Activated T-cell treated with anti-CD3 and anti-CD28 coated beads for 24 hours (primary cell): Measurements from ENCODE around the gene SLC6A18.

Experiments
- DNase-seq: peaks from one replicate; pipeline ENCODE4 v3.0.0-alpha.2; 2020; ENCODE audit warnings: low read depth

SLC6A18 gene

DNA sequence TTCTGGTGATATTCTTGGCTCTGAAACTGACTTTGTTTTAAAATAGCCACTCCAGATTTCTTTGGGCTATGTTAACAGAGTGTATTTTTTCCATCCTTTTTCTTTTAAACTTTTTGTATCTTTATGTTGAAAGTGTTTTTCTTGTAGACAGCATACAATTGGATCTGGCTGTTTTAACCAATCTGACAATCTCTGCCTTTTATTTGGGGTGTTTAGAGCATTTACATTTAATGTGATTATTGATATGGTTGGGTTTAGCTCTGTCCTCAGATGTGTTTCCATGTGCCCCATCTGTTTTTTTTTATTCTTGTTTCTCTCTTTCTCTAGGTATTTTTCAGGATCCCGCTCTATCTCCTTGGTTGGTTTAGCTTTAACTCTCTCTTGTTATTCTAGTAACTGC, 10.7 kb downstream of the SLC6A18 start:
- DNase-seq, result no peak

DNA sequence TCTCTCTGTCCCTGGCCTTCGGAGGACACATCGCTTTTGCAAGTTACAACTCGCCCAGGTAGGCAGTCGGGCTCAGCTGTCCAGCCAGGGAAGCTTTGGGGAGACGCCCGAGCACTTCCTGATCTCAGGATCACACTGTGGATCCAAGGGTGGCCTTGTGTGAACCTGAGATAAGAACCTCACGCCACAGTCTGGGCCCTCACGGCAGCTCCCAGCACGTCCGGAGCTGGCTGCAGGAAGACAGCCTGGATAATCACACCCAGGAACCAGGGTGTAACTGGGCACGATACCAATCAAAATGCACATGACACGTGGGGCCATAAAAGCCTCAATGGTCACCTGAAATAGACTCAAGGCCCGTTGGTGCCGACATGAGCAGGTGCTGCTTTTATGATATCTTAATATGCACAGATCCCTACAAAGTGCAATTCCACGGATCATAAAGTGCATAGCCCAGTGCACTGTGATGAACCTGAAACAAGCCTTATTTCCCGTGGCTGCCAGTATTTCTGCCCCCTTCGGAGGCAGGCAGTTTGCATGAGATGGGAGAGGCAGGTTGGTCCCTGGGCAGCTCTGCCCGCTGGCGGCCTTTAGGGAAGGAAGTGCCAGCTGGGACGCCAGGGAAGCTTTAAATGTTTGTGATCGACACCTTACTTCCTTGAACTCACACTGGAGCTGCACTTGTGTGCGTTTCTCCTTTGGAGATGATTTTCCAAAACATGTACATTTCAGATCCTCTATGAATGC, 14.5 kb downstream of the SLC6A18 start:
- DNase-seq, result no peak

DNA sequence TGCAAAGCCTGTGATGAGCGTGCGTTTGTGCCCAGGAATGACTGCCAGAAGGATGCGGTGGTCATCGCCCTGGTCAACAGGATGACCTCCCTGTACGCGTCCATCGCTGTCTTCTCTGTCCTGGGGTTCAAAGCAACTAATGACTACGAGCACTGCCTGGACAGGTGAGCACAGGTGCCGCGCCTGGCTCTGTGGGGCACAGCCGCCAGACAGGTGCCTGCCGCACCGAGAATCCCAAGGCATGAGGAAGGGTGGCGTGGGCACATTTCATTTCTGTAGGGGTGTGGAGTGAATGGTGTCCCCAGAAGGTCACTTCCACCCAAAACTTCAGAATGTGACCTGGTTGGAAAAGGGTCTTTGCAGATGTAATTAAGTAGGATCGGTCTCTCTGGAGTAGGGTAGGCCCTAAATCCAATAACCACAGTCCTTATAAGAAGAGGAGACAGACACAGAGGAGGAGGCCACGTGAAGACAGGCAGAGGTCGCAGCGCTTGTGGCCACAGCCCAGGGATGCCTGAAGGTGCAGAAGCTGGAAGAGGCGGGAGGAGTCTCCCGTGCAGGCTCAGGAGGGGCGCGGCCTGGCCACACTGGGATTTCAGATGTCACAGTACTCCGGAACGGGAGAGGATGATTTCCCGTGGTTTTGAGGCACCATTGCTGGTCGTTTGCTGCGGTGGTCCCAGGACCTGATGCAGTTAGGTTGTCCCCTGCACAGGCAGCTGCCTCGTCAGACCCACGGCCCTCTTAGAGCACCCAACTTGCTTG, 15.5 kb downstream of the SLC6A18 start:
- no peak for DNase-seq

DNA sequence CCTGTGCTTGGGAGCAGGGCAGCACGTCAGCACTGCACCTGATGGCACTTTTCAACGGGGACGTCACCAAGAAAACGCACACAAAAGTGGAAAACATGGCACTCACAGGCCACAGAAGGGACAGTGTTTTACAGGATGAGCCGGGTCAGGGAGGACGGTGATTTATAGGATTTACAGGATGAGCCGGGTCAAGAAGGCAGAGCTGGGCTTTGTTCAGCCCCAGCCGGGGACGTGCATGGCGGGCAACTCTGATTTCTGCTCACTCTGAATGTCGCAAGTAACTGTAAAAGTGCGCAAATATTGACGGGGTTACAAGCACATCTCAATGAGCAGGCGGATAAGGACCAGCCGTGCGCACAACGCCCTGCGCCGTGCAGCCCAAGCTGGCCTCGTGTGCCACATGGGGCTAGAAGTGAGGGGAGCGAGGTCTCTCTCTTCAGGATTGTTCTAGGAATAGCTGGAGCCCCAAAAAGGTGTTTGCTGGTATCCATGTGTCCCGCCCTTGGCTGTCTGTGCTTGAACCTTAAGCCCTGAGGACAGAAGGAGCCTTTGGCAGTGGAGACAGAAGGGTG, 16.4 kb downstream of the SLC6A18 start:
- no peak for DNase-seq

DNA sequence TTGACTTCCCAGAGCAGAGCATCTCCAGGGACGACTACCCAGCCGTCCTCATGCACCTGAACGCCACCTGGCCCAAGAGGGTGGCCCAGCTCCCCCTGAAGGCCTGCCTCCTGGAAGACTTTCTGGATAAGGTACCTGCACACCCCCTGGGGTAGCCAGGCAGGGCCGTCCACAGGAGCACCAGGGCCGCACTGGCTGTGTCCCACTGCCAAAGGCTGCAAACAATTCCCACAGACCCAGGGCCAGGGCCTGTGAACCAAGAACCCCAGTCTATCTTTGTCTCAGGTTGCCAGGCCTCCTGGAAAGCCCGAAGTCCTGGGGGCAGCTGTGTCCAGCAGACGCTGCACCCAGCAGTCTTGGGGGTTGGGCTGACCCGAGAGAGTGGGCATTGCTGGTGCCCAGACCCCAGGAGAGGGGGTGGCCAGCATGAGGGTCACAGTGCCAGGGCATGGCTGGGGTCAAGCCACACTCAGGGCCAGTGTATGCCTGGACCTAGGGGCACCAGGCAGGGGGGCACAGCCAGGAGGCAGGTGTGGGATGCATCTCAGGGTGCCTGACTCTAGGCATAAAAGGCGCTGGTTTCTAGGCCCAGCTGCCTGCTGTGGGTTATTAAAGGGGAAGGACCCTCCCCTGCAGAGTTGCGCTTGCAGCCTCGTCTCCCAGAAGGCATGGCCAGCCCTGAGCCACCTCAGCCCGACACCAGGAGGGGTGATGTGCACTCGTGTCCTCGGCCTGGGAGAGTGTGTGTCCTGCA, 17.7 kb downstream of the SLC6A18 start:
- DNase-seq, result no peak

DNA sequence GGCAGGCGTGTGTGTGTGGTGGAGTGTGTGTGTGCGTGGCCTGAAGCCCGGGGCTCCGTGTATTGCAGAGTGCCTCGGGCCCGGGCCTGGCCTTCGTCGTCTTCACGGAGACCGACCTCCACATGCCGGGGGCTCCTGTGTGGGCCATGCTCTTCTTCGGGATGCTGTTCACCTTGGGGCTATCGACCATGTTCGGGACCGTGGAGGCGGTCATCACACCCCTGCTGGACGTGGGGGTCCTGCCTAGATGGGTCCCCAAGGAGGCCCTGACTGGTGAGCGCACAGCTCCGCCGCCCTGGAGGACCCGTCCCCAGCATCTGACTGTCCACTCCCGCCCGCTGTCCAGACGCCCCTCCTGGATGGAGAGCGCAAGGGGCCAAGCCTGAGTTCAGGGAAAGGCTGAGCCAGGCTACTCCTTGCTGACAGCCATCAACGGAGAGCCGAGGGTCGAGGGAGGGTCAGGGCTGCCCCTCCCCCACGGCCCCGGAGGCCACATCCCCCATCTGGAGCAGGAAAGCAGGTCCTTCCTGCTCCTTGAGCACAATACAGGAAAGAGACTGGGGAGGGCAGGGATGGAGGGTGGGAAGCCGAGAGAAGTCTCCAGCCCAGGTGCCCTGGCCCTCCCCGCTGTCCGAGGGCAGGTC, 18.4 kb downstream of the SLC6A18 start:
- no peak for DNase-seq

DNA sequence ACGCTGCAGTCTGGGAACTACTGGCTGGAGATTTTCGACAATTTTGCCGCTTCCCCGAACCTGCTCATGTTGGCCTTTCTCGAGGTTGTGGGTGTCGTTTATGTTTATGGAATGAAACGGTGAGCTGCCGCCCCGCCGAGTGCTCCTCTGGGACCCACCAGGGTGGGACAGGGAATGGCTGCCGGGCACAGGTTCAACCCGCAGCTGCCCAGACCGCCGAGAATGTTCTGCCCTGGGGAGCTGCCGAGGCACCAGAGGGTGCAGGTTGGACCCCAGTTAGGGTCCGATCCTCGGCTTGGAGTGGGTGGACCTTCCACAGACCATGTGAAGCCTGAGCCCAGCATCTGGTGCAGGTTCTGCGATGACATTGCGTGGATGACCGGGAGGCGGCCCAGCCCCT, 19.1 kb downstream of the SLC6A18 start:
- DNase-seq, result no peak

DNA sequence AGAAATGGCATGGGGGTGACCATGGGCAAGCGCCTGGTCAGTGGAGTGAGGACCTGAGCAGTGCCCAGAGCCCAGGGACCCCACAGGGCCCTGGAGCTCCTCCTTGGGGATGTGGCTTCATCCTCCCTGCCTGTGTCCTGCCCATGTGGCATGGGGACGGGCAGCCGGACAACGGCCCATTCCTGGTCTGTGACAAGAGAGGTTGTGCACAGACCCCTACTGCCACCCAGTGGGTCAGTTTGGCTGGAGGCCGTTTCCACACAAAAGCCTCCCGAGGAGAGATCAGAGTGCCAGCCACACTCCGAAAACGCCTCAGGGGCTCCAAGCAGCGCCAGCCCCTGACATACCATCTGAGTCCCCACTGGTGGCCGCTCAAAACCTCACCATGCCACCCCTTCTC, 19.8 kb downstream of the SLC6A18 start:
- no peak for DNase-seq

DNA sequence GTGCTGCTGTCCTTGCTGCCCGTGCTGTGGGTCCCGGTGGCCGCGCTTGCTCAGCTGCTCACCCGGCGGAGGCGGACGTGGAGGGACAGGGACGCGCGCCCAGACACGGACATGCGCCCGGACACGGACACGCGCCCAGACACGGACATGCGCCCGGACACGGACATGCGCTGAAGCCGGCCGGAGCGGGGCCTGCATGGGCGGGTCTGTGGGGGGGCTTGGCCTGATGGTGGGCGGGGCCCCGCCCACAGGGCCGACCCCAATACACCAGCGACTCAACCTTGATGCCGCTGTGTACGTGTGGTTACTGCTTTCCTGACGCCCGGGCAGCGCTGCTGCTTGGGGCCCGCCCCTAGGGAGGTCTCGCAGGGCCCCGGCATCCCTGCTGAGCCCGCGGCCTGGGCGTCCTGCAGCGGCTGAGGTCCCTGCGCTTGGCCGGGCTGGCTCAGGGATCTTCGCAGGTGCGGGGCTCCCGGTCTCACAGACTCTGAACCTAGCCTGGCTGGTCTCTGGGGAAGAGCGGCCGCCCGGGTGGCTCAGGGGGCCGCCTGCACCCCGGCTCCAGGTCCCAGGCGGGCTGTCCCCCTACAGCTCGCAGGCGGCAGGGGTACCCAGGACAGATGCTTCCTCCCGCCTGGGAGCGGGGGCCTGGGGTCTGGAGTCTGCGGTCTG, 20.9 kb downstream of the SLC6A18 start:
- DNase-seq, result no peak

DNA sequence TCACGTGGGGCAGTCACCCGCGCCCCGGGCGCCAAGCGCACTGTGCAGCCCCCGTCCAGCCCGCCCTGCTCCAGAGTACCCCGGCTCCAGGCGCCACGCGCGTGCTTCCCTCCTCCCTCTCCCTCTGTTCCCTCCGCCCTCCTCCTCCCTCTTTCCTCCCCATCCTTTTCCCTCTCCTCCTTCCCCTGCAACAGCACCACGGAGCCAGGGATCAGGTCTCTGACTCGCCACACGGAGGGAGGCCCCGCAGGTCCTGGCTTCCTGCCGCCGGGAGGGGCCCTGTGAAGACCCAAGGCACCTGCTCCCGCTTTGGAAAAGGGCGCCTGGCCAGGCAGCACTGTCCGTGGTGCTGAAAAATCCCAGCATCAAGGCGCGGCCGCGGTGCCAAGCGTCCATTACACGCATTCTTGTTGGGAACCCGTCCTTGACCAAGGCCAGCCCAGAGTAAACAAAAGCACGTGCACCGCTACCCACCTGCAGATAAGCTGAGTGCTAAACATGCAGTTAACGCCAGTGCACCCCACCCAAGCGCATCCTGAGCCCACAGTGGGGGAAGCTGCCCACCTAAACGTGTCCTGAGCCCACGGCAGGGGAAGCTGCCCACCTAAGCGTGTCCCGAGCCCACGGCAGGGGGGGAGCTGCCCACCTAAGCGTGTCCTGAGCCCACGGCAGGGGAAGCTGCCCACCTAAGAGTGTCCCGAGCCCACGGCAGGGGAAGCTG, 21.7 kb downstream of the SLC6A18 start:
- DNase-seq, result no peak

DNA sequence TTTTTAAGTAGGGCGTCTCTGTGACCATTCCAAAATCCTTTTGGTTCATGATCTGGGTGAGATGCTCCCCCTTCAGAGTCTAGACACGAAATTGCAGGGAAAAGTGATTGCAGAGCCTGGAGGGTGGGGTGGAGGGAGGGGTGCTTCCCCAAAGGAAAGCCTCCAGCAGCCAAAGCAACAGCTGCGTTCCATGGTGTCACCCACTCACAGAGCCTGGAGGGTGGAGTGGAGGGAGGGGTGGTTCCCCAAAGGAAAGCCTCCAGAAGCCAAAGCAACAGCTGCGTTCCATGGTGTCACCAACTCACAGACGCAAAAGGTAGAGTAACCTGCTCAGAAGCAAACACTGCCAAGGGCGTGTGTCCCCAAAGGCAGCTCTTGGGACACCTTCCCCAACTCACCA, 22.6 kb downstream of the SLC6A18 start:
- DNase-seq, result no peak

DNA sequence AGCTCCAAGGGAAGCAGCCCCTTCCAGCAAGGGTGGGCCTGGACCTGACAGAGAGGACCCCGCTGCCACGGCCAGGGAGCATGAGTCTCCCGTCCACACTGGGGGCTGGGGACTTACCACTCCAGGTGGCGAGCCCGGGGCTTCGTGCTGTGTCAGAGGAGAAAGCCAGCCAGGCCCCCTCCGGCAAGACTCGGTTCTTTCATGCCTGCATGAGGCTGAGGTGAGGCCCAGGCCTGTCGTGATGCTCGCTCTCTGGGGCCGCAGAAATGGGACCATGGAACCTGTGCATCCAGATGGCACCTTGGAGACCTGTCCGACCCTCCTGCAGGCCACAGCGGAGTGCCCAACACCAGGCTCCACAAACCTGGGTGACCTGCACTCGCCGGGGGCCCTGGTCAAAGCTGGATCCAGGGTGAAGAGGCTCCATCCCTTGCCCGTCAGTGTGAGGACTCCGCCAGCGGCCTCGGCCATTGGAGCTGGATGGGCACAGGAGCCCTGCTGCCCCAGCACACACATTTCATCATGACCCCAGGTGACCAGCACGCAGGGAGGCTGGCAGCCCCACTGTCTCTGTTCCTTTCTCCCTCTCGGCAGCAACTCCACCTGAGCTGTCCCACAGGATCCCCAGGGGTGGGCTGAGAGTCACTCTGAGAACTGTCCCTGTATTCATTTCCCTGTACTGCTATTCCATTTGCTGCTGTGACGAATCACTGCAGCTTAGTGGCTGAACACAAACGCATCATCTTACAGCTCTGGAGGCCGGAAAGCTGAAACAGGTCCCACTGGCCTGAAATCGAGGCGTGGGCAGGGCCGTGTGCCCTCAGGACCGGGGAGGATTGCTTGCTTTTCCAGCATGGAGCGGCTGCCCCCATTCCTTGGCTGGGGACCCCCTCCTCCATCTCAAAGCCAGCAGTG, 24.4 kb downstream of the SLC6A18 start:
- DNase-seq, result no peak

DNA sequence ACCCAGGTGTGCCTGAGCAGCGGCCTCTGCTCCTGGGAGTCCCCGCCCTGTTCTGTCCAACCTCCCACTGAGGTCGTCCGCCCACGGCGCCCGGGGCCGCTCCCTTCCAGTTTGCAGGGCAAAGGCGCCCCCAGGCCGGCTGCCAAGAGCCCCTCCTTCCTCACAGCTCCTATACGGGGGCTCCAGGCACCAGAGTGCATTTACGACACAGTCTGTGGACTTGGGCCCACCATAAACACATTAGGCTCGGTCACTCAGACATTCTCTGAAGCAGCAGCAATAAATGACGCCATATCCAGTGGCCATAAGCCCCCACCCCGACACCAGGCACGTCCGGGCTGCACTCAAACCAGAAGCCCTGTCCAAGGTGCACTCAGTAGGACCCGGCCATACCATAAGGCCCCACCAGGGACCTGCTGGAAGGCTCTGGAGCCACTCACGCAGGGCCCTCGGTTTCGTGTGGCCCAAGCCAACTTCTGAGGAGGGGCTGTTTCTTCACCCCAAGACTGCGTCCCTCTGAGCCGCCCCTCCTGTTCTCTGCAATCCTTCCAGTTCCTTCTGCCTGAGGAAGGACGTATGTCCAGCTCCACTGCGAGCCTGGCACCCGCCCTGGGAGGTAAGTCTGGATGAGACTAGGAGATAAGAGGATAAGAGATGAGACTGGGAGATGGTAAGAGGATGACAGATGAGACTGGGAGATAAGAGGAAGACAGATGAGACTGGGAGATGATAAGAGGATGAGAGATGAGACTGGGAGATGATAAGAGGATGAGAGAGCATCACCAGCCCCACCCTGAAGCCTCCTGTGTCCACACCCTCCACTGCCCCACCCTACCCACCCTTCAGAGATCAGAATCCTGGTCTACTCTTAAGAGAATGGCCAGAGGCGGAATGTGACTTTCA, 26.7 kb downstream of the SLC6A18 start:
- DNase-seq, result no peak

DNA sequence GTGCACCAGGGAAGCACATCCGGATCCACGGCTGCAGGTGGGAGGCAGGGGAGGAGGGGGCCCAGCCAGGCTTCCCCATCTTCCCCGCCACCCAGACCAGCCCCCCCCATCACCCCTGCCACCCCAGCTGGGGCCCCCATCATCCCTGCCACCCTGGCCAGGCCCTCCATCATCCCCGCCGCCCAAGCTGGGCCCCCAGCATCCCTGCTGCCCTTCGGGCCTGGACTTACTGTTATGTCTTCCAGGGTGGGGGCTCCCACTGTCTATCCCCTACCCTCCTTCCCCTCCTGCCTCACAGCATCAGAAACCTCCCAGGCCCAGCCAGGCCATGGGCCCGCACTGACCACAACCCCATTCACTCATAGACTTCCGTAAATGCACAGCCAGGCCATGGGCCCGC, 27.5 kb downstream of the SLC6A18 start:
- DNase-seq, result no peak

DNA sequence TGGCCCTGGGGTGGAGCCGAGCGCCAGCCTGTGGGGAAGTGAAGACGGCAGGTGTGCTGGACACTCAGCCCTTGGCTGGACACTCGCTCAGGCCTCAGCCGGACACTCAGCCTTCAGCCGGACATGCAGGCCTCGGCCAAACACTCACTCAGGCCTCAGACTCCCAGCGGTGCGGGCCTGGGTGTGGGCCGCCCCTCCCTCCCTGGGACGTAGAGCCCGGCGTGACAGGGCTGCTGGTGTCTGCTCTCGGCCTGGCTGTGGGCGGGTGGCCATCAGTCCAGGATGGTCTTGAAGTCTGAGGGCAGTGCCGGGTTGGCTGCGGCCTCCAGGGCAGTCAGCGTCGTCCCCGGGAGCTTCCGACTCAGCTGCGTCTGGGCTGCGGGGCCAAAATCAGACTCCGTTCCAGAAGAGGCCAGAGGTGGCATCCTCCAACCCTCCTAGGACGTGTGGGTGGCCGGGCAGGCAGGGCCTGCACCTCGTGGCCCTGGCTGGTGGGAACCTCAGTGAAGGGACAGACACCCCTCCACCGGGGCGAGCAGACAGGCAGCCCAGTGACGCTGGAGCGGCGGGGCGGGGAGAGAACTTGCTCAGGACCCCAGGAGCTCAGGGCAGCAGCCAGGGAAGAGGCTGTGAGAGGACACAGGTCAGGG, 28.4 kb downstream of the SLC6A18 start:
- no peak for DNase-seq

DNA sequence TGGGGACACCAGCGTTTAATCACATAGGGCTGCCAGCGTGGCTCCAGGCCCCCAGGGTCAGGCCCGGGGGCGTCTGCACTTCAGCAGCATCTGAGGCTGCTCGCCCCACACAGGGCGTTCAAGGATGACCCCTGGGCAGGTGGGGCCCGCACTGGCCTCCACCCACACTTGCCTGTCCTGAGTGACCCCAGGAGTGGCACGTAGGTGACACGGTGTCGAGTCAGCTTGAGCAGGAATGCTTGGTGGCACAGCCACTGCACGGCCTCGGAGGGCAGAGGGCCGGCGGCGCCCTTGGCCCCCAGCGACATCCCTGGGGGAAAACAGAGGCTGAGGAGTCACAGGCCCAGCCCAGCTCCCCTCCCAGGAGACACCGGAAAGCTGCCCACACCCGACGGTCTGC, 29.0 kb downstream of the SLC6A18 start:
- no peak for DNase-seq

DNA sequence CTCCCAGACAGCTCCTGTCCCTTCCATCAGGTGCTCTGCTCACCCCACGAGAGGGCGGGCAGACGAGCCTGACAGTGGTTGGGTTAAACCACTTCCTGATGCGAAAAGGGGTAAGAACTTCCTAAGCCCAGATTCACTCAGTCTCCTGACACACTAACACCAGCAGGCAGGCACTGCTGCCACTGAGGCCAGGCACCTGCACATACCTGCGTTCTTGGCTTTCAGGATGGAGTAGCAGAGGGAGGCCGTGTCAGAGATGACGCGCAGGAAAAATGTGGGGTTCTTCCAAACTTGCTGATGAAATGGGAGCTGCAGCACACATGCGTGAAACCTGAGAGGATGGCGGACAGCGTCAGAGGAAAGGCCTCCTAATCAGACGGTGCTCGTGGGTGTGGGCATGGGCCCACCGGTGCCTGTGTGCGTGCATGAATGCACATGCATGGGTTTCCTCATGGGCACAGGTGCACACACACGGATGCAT, 29.9 kb downstream of the SLC6A18 start:
- DNase-seq, result peak; percentile 14

DNA sequence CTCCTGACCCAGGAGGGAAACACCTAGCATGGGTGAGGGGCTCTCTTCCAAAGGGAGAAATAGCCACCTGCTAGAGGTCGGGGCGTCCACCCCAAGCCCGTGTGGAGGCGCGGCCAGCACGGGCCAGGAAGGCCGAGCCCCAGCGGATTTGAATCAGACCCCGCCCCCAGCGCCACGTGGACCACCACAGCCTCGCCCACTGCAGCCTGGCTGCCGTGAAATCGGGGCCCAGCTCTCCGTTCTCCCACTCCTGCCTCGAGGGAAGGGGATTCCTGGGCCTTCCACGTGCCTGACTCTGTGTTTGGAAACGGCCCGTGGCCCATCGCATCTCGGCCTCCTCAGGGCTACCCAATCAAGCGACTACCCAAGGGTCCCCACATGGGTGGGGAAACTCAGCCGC, 31.6 kb downstream of the SLC6A18 start:
- no peak for DNase-seq
